HG02763 (cell line): Measurements from ENCODE around the gene SYP.

Experiments
- ATAC-seq: cut with Tn5 transposase; IDR thresholded peaks from one replicate; pipeline ENCODE4 v1.9.1; 2021; ENCODE audit warnings: mild to moderate bottlenecking, moderate library complexity; ENCODE audit not compliant: unreplicated experiment

SYP gene

DNA sequence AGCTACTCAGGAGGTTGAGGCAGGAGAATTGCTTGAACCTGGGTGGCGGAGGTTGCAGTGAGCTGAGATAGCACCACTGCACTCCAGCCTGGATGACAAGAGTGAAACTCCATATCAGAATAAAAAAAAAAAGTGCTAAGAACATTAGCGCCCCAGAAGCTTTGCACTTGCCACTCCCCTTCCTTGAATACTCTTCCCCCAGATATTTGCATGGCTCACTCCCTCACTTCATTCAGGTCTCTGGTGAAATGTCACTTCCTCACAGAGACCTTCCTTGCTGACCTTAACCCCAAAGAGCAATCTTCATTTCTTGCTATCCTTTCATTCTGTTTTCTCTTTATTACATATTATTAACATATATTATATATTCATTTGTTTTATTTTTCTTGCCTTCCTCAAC, 21.9 kb upstream of the SYP start:
- no peak for ATAC-seq

DNA sequence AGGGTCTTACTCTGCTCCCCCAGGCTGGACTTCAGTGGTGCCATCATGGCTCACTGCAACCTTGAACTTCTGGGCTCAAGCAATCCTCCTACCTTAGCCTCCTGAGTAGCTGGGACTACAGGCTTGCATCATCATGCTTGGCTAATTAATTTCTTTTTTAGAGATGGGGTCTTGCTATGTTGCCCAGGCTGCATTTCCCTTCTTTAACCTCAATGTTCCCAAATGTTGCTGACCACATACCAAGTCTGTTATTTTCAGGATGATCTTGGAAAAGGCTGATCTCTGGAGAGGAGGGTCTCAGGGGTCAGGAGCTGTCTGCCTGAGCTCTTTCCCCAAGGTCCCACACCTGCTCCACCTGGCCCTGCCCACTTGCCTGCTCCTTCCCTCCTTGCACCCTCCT, 20.1 kb upstream of the SYP start:
- no peak for ATAC-seq

DNA sequence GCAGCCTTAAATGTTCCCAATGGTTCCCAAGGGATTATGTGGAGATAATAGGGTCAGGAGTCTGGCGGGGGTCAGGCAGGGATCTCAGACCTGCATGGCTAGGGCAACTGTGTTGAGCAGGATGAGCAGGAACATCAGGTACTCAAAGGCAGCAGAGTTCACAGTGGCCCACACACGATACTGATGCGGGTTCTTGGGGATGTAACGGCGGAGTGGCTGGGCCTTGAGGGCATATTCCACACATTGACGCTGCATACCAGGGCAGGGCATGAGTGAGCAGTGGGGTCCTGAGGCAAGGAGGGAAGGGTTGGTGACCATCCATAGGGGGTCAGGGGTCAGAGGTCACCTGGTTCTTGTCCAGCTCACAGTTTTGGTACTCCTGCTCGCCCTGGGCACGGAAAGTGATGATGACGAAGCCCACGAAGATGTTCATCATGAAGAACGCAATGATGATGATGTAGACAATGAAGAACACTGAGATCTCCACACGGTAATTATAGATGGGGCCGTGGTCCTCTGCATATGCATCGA, 15.1 kb upstream of the SYP start:
- ATAC-seq = no peak

GRCh38 chrX:49214416-49214815, 14.4 kb upstream of the SYP start:
- no peak for ATAC-seq

DNA sequence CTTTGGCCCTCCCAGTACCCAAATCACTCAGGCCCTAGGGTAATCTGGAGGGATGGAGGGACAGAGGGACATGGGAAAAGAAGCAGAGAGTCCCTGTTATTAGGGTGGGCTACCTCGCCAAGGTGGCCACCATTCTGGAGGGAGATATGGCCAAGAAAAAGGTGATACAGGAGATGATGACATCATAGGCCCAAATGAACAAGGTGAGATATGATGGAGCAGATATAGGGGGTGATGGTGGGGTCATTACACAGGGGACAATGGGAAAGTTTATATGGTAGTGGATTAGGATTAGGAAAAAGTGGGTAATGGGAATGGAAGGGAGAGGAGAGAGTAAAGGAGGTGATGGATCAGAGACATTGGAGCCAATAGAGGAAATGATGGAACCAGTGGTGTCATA, 12.9 kb upstream of the SYP start:
- ATAC-seq = no peak

GRCh38 chrX:49212209-49212608, 12.2 kb upstream of the SYP start:
- ATAC-seq = no peak

DNA sequence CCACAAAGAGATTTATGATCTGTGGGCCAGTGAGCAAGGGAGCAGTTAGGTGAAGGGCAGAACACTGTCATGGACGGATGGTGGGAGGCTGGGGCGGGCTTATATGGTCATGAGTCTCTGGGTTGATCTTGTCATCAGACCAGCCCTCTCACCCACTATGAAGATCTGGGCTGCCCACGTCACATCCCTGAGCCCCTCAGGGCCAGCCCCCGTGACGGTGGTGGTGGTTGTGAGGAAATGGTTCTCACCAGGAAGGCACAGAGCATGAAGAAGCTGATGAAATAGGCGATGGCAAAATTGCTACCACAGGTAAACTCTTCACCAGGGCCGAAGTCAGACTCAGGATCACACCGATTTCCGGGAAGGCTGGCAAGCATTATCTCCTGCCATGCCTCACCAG, 11.1 kb upstream of the SYP start:
- ATAC-seq = no peak

DNA sequence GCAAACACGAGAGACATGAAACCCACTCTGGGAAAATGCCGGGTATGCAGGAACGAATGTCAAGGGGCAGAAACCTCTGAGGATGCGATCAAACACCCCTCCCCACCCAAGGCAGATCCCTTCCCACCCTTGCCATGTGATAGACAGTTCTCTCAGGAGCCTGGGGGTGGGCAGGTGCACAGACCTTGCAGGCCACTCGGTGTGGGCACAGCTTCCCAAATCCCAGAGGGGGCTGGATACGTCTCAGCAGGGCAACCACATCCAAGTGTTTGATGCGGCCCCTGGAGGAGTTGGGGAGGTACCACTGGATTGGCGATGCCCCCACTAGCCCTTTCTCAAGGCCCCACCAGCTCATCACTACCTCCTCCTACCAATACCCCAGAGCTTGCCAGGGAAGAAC, 10.4 kb upstream of the SYP start:
- no peak for ATAC-seq

DNA sequence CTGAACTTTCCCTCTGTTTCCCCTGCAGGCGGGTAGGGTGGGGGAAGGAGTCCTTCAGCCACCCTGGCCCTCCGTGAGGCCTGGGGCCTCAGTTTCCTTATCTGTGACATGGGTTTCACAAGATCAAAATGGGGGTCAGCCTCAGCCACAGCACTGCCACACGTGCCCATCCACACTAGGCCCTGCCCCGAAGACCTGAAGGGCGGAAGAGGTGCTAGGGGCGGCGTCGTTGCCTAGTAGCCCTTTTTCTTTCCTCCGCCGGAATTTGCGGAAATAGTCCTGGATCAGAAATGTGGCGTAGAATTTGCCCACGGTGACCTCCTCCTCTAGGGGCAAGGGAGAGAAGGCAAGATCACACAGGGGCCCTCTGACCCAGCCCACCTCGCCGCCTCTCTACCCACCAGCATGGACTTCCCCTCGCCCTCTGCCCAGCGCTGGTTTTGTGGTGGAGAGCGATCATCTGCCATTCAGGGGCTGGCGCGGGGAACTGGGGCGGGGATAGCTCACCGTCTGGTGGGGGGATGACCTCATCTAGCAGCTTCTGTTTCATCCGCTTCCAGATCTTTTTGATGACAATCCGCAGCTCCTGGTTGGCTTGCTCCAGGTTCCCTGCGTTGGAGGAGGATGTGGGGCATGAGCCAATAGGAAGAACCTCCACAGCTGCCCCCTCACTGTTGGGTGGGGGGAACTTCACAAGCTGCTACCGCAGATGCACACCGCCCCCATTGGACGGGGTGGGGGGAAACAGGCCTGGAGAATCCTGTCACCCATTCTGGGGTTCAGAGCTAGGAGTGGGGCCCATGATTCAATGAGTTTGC, 9.7 kb upstream of the SYP start:
- no peak for ATAC-seq

GRCh38 chrX:49208399-49208798, 8.4 kb upstream of the SYP start:
- ATAC-seq = no peak

DNA sequence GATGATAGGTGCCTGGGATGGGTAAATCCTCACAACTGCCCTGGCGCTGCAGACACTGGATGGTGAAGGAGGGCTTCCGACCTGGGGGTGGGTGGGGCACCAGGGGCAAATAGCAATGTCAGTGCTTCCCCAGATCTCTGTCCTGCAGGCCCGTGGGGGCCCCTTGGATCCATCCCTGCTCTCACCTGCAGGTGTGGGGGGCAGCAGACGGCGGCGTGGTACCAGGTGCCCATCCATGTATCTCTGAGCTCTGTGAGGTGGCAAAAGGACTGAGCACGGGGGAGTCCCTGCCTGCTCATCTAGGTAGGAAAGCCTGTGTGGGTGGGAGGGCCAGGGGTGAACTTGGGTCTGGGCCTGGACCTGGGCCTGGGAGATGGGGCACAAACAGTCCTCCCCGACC, 6.5 kb upstream of the SYP start:
- no peak for ATAC-seq

- ATAC-seq = no peak
Observed at GRCh38 chrX:49205443-49205842, 5.5 kb upstream of the SYP start.

- no peak for ATAC-seq
Observed at GRCh38 chrX:49204709-49205108, 4.7 kb upstream of the SYP start.

- ATAC-seq = no peak
Observed at GRCh38 chrX:49204017-49204416, 4.0 kb upstream of the SYP start.

- no peak for ATAC-seq
Observed at GRCh38 chrX:49203536-49203935, 3.5 kb upstream of the SYP start.

- no peak for ATAC-seq
Observed at GRCh38 chrX:49202022-49202421, 2.0 kb upstream of the SYP start.

- ATAC-seq = no peak
Observed at GRCh38 chrX:49199315-49199595, 738 bp downstream of the SYP start.

DNA sequence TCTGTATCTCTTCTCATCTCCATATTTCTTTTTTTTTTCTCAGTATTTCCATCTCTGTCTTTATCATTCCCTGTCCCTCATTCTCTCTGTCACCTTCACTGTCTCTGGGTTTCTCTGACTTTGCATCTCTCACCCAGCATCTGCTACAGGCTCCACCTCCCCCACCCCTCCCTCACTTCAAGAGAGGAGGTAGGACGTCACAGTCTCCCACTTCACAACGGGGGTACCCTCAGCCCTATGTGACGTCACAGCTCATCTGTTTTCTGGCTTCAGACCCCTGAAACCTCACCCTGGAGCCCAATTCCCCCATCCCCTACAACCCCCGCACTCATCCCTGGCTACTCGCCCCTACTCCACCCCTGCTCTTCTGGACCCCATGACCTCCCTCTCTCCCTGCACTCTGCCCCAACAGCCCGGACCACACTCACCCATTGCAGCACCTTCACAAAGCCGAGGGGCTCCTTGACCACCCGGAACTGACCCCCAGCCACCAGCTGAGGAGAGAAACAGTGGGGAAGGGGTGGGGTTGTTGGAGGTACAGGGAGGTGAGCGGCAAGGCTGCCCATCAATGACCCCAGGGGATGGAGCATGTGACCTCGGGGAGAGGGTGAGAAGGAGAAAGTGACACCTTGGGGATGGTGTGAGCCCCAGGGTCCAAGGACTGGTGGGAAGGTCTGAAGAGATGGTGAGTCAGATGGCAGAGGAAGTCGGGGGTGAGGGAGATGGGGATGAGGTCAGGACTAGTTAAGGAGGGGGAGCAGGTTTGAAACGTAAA, 1.3 kb downstream of the SYP start:
- ATAC-seq = no peak

GRCh38 chrX:49197543-49198087, 2.4 kb downstream of the SYP start:
- ATAC-seq = no peak

DNA sequence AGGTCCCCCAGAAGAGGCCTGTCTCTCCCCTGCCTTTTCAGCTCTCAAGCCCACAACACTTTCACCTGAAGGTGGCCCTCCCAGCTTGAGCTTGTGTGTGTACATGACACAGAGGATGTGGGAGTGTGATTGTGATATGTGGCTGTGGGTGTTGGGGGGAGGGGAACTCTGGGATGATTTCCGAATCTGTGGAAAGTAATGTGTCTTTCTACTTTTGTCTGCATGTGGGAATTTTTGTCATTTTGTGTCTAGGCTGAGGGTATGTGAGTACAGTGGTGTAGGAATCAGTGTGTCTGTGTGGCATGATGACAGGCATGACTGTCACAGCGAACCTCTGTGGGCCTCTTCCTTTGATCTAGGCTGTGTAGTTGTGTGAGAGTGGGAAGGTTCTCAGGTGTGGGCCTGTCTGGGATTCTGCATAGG, 6.4 kb downstream of the SYP start:
- no peak for ATAC-seq

DNA sequence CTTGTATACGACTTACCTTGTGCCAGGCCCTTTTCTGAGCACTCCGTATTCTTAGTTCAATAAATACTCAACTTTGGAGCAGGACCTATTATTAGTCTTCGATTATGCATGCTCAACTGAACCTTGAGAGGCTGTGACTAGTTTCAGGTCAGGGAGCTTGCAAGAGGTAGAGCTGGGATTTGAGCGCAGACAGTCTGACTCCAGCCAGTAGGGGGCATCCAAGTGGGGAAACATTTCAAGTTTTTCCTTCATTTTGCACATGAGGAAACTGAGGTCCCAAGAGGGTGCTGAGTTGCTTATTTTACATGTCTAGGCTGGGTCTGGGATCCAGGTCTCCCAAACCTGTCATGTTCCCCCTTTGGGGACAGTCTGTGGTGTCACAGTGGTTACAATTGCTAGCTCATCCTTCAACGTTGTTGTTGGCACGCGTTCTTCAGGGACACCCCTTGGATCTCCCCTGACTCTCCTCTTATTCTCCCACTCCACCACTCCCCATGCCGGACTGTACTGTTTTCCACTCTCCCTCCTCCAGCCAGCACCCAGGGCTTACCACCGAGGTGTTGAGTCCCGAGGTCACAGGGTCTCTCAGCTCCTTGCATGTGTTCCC, 7.2 kb downstream of the SYP start:
- ATAC-seq = no peak

DNA sequence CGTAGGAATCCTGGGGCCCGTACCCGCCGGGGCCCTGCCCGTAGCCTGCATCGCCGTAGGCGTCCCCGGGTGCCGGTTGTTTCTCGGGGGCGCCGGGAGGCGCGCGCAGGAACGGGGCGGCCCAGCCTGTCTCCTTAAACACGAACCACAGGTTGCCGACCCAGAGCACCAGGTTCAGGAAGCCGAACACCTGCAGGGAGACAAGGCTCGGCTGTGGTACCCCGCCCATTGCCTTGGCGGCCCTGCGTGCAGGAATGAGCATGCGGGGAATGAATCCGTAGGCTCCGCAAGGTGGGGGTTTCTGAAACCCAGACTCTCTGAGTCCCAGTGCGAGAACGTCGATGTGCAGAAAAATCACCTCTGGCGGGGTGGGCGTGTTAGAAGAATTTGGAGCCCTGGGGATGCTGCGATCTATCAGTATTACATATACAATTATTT, 8.4 kb downstream of the SYP start:
- ATAC-seq = no peak
